Superior temporal gyrus (tissue), 1 donor: ENCODE data around the gene CDK5RAP2.
"Not testable (repeated sequence)": the region's sequence is repeated elsewhere in the genome, so short reads cannot be mapped to it uniquely, and the experiment has no call there.

Source experiments
- DNase-seq: peaks from one replicate; pipeline ENCODE4 v3.0.0-alpha.2; 2016; ENCODE audit errors: extremely low spot score

CDK5RAP2 gene

GRCh38 chr9:120515996-120516395 lies 64.0 kb downstream of the CDK5RAP2 start:
- DNase-seq: not testable (repeated sequence)

GRCh38 chr9:120515481-120515880 lies 64.5 kb downstream of the CDK5RAP2 start:
- not testable (repeated sequence) for DNase-seq

GRCh38 chr9:120514405-120514804 lies 65.6 kb downstream of the CDK5RAP2 start:
- DNase-seq: peak; percentile 30

GRCh38 chr9:120513825-120514396 lies 66.1 kb downstream of the CDK5RAP2 start:
- DNase-seq: no peak

- no peak for DNase-seq
Measured at GRCh38 chr9:120510816-120511215, 69.2 kb downstream of the CDK5RAP2 start.

GRCh38 chr9:120507936-120508510 lies 71.9 kb downstream of the CDK5RAP2 start:
- DNase-seq: peak; percentile 53

GRCh38 chr9:120505186-120505585 lies 74.8 kb downstream of the CDK5RAP2 start:
- no peak for DNase-seq

GRCh38 chr9:120500733-120501132 lies 79.2 kb downstream of the CDK5RAP2 start:
- DNase-seq: no peak

GRCh38 chr9:120497865-120498264 lies 82.1 kb downstream of the CDK5RAP2 start:
- DNase-seq: not testable (repeated sequence)

- DNase-seq: not testable (repeated sequence)
Measured at GRCh38 chr9:120496438-120496837, 83.5 kb downstream of the CDK5RAP2 start.

GRCh38 chr9:120490888-120491595 lies 88.9 kb downstream of the CDK5RAP2 start:
- DNase-seq: no peak

GRCh38 chr9:120486835-120487234 lies 93.1 kb downstream of the CDK5RAP2 start:
- no peak for DNase-seq

- DNase-seq: no peak
Measured at GRCh38 chr9:120486347-120486746, 93.6 kb downstream of the CDK5RAP2 start.

GRCh38 chr9:120485788-120486187 lies 94.2 kb downstream of the CDK5RAP2 start:
- DNase-seq: no peak

- no peak for DNase-seq
Measured at GRCh38 chr9:120484162-120484561, 95.8 kb downstream of the CDK5RAP2 start.

- DNase-seq: no peak
Measured at GRCh38 chr9:120482424-120483186, 97.4 kb downstream of the CDK5RAP2 start.

- DNase-seq: no peak
Measured at GRCh38 chr9:120481846-120482245, 98.1 kb downstream of the CDK5RAP2 start.

GRCh38 chr9:120481248-120481647 lies 98.7 kb downstream of the CDK5RAP2 start:
- DNase-seq: no peak

GRCh38 chr9:120480707-120481106 lies 99.3 kb downstream of the CDK5RAP2 start:
- DNase-seq: no peak

GRCh38 chr9:120478208-120478607 lies 101.8 kb downstream of the CDK5RAP2 start:
- DNase-seq: no peak

GRCh38 chr9:120477534-120478001 lies 102.4 kb downstream of the CDK5RAP2 start:
- peak; percentile 88 for DNase-seq

- no peak for DNase-seq
Measured at GRCh38 chr9:120475341-120475740, 104.6 kb downstream of the CDK5RAP2 start.
